Stomach (tissue), 4 donors: ENCODE data around the gene ERC1.

Source experiments
- EP300 ChIP-seq: sonication (generic); formaldehyde crosslinking; IDR thresholded peaks from one replicate; pipeline ENCODE4 v1.6.1; 2017; ENCODE audit warnings: antibody characterized with exemption
- TF ChIP-seq, protein P1 (sequence below), 7 experiments: fragments of 450-650 bp in 4 of 7; fragments of 200-600 bp in 3 of 7; sonication (generic) in 3 of 7; IDR thresholded peaks; one replicate each; pipeline ENCODE4 v1.5.1; 2016 to 2019; ENCODE audit warnings: antibody characterized with exemption in 7 of 7, control low read depth in 2 of 7, mild to moderate bottlenecking in 1 of 7

- no peak for TF ChIP-seq EP300
- TF ChIP-seq, protein P1, sequence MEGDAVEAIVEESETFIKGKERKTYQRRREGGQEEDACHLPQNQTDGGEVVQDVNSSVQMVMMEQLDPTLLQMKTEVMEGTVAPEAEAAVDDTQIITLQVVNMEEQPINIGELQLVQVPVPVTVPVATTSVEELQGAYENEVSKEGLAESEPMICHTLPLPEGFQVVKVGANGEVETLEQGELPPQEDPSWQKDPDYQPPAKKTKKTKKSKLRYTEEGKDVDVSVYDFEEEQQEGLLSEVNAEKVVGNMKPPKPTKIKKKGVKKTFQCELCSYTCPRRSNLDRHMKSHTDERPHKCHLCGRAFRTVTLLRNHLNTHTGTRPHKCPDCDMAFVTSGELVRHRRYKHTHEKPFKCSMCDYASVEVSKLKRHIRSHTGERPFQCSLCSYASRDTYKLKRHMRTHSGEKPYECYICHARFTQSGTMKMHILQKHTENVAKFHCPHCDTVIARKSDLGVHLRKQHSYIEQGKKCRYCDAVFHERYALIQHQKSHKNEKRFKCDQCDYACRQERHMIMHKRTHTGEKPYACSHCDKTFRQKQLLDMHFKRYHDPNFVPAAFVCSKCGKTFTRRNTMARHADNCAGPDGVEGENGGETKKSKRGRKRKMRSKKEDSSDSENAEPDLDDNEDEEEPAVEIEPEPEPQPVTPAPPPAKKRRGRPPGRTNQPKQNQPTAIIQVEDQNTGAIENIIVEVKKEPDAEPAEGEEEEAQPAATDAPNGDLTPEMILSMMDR (IDR thresholded peaks at IDR 0.05) = no peak
These were observed 430.2 kb downstream of the ERC1 start for GRCh38 chr12:1421091-1421846.
